ENCODE results near the gene GPC6. TPM values are rescaled to one million over a fixed set of nuclear protein-coding genes. Genes with fewer than 3 reads are reported as not detected.

The GPC6 gene
- polyA plus RNA-seq, 2 donors, result 0.16 to 0.22 TPM

DNA sequence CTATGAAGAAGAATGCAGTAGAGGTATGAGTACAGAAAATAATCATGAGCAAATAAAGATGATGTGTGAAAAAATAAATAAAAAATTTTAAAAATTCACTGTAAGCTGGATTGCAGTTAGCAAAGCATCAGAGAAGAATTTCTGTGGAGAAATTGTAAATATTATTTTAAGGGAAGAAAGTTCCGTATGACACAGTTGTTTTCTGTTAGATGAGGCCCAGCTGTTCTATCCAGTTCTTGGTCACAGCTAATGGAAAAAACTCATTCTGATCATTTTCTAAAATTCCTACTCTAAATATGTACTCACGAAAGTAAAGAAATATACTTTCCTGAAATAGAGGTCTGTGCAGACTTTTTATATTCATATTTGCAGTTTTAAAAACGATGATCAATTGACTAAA, 674.1 kb downstream of the GPC6 start:
- WGBS, 2 donors, result 61 to 73% methylated on average over 3 of the region's 3 CpGs
- Histone ChIP-seq H3K27me3 (ENCODE audit: control insufficient read depth in 1 of 2, insufficient read depth in 2 of 2, low read length in 2 of 2) (no peaks in the 10 kb centered on the region), H3K27ac (ENCODE audit: low read depth in 2 of 2, low read length in 1 of 2) (no peak overlapping the region), H3K36me3 (ENCODE audit: control insufficient read depth in 2 of 2, insufficient read depth in 2 of 2, low read length in 1 of 2) (no peaks in the 10 kb centered on the region), H3K4me1 (ENCODE audit: control insufficient read depth in 2 of 2, insufficient read depth in 2 of 2, low read length in 1 of 2) (no peaks in the 10 kb centered on the region), H3K4me3 (ENCODE audit: low read depth in 1 of 2, low read length in 2 of 2) (no peak overlapping the region), H3K9me3 (ENCODE audit: control insufficient read depth in 2 of 2, insufficient read depth in 1 of 2, low read depth in 1 of 2, low read length in 1 of 2) (no peaks in the 10 kb centered on the region)

DNA sequence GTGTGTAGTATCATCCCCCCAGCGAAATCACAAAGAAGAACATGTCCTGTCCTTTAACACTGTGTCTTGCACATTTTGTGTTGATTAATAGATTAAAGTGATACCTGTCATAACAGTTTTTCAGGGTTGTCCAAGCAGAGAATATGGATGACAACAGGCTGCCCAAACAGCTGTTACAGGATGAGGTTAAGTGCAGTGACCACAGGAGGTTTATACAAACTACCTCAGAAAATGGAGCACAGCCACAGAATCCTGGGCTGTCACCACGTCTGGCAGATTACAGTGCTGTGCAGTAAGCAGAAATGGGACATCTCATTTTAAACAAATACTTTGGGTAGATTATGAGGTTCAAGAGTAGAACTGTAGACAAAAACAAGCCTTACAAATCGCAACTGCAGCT, 677.3 kb downstream of the GPC6 start:
- WGBS, 2 donors, result 58 to 61% methylated on average over 3 of the region's 3 CpGs
- no peaks in the 10 kb centered on the region for H3K9me3 ChIP-seq (ENCODE audit: control insufficient read depth in 2 of 2, insufficient read depth in 1 of 2, low read depth in 1 of 2, low read length in 1 of 2)
- H3K27ac ChIP-seq (ENCODE audit: low read depth in 2 of 2, low read length in 1 of 2), result no peak overlapping the region
- H3K36me3 ChIP-seq (ENCODE audit: control insufficient read depth in 2 of 2, insufficient read depth in 2 of 2, low read length in 1 of 2), result no peaks in the 10 kb centered on the region
- no peak overlapping the region for H3K4me3 ChIP-seq (ENCODE audit: low read depth in 1 of 2, low read length in 2 of 2)
- no peaks in the 10 kb centered on the region for H3K27me3 ChIP-seq (ENCODE audit: control insufficient read depth in 1 of 2, insufficient read depth in 2 of 2, low read length in 2 of 2)
- no peaks in the 10 kb centered on the region for H3K4me1 ChIP-seq (ENCODE audit: control insufficient read depth in 2 of 2, insufficient read depth in 2 of 2, low read length in 1 of 2)

DNA sequence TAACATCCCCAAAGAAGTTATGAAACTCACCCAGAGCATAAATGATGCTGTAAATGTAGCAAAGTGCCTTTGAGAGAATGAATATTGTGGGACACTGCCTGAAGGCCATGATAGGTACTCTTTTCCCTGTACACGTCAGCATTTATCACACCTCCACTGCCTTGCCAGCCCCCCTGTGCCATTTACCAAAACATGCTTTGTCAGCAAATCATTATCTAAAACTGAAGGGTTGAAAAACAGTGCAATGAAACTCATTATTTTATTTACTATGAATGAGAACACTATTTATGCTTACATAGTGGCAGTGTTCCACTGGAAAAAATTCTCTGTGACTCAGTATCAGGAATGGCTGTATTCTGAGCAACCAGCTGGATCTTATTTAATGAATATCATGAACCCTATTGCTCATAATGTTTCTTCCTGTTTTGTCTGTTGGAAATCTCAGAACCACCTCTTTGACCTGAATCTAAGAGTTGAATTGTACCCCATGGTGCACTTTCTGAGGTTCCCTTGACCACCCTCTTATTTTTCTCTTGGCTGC, 688.7 kb downstream of the GPC6 start:
- no peaks in the 10 kb centered on the region for H3K9me3 ChIP-seq (ENCODE audit: control insufficient read depth in 2 of 2, insufficient read depth in 1 of 2, low read depth in 1 of 2, low read length in 1 of 2)
- WGBS, 2 donors, result 69 to 73% methylated on average over 1 of the region's 1 CpG
- H3K4me1 ChIP-seq (ENCODE audit: control insufficient read depth in 2 of 2, insufficient read depth in 2 of 2, low read length in 1 of 2), result no peaks in the 10 kb centered on the region
- no peak overlapping the region for H3K27ac ChIP-seq (ENCODE audit: low read depth in 2 of 2, low read length in 1 of 2)
- H3K27me3 ChIP-seq (ENCODE audit: control insufficient read depth in 1 of 2, insufficient read depth in 2 of 2, low read length in 2 of 2), result no peaks in the 10 kb centered on the region
- H3K4me3 ChIP-seq (ENCODE audit: low read depth in 1 of 2, low read length in 2 of 2), result no peak overlapping the region
- H3K36me3 ChIP-seq (ENCODE audit: control insufficient read depth in 2 of 2, insufficient read depth in 2 of 2, low read length in 1 of 2), result no peaks in the 10 kb centered on the region

DNA sequence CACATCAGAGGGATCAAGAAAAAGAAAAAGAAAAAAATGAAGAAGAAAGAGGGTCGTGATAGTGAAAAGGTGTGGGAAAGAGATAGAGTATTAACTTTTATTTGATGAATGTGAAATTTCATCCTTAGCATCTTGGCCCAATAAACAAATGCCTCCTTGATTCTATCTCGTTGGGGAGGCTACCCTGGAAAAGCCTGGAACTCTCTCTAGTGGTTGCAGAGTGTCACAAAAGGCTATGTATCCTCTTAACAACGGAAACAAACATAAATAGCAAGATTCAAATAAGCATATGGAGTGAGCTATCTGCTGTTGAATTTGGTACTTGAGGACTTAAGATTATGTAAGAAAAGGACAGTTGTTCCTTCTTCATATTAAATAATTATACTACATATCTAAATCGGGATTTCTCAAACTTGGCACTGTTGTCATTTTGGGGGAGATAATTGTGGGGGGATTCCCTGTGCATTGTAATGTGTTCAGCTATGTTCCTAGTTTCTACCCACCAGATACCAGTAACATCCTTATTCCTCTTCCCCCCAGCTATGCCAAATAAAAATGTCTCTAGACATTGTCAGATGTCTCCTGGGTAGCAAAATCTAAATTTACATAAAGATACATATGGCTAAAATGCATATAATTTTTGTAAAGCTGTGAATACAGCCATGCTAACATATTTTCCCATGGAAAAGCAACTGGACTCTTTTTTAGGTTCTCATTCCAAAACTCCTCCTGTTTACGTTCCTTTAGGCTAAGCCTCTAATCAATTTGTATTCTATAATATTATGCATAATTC, 695.7 kb downstream of the GPC6 start:
- no peaks in the 10 kb centered on the region for H3K4me1 ChIP-seq (ENCODE audit: control insufficient read depth in 2 of 2, insufficient read depth in 2 of 2, low read length in 1 of 2)
- WGBS, 2 donors, result 71 to 75% methylated on average over 5 of the region's 5 CpGs
- no peak overlapping the region for H3K27ac ChIP-seq (ENCODE audit: low read depth in 2 of 2, low read length in 1 of 2)
- H3K27me3 ChIP-seq (ENCODE audit: control insufficient read depth in 1 of 2, insufficient read depth in 2 of 2, low read length in 2 of 2), result no peaks in the 10 kb centered on the region
- no peak overlapping the region for H3K4me3 ChIP-seq (ENCODE audit: low read depth in 1 of 2, low read length in 2 of 2)
- H3K36me3 ChIP-seq (ENCODE audit: control insufficient read depth in 2 of 2, insufficient read depth in 2 of 2, low read length in 1 of 2), result no peaks in the 10 kb centered on the region
- peaks cover 0 to 3% of the 10 kb centered on the region in 2 donors for H3K9me3 ChIP-seq (ENCODE audit: control insufficient read depth in 2 of 2, insufficient read depth in 1 of 2, low read depth in 1 of 2, low read length in 1 of 2)

DNA sequence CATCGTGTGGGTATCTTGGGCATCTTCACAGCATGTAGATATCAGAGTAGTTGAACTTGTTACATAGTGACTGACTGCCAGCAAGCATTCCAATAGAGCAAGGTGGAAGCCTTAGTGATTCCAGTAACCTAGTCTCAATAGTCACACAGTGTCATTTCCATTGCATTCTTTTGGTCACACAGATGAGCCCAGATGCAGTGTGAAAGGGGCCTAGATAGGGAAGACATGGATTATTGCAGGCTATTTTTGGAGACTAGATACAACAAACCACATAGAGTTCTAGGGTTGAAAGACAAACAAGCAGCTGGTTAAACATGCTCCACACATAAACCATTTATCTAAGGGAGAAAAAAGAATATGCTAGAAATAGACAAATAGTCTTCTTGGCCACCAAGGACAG, 699.4 kb downstream of the GPC6 start:
- Histone ChIP-seq H3K4me1 (ENCODE audit: control insufficient read depth in 2 of 2, insufficient read depth in 2 of 2, low read length in 1 of 2) (no peaks in the 10 kb centered on the region), H3K27ac (ENCODE audit: low read depth in 2 of 2, low read length in 1 of 2) (no peak overlapping the region), H3K9me3 (ENCODE audit: control insufficient read depth in 2 of 2, insufficient read depth in 1 of 2, low read depth in 1 of 2, low read length in 1 of 2) (peaks cover 0 to 1% of the 10 kb centered on the region in 2 donors), H3K4me3 (ENCODE audit: low read depth in 1 of 2, low read length in 2 of 2) (no peak overlapping the region), H3K36me3 (ENCODE audit: control insufficient read depth in 2 of 2, insufficient read depth in 2 of 2, low read length in 1 of 2) (no peaks in the 10 kb centered on the region), H3K27me3 (ENCODE audit: control insufficient read depth in 1 of 2, insufficient read depth in 2 of 2, low read length in 2 of 2) (no peaks in the 10 kb centered on the region)
- WGBS, 2 donors, result 83 to 86% methylated on average over 1 of the region's 1 CpG

DNA sequence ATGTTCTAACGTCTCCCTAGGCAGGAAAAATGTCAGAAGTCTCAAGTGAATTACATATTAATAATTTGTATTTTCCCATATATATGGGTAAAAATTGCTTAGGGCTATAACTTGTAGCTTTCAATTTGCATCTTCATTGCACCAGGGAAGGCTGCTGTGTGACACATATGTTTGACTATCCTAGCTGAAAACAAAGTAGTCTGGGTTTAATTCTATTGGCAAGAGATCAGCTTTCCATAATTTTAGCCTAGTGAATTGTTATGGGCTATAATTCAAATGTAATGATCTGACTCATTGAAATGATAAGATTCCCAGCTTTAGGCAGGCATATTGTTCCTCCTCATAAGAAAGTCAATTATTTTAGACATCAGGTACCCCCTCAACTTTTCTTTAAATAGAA, 699.8 kb downstream of the GPC6 start:
- 54 to 60% methylated on average over 1 of the region's 1 CpG for WGBS, 2 donors
- no peak overlapping the region for H3K27ac ChIP-seq (ENCODE audit: low read depth in 2 of 2, low read length in 1 of 2)
- H3K4me1 ChIP-seq (ENCODE audit: control insufficient read depth in 2 of 2, insufficient read depth in 2 of 2, low read length in 1 of 2), result no peaks in the 10 kb centered on the region
- no peak overlapping the region for H3K4me3 ChIP-seq (ENCODE audit: low read depth in 1 of 2, low read length in 2 of 2)
- H3K27me3 ChIP-seq (ENCODE audit: control insufficient read depth in 1 of 2, insufficient read depth in 2 of 2, low read length in 2 of 2), result no peaks in the 10 kb centered on the region
- H3K36me3 ChIP-seq (ENCODE audit: control insufficient read depth in 2 of 2, insufficient read depth in 2 of 2, low read length in 1 of 2), result no peaks in the 10 kb centered on the region
- no peaks in the 10 kb centered on the region for H3K9me3 ChIP-seq (ENCODE audit: control insufficient read depth in 2 of 2, insufficient read depth in 1 of 2, low read depth in 1 of 2, low read length in 1 of 2)

DNA sequence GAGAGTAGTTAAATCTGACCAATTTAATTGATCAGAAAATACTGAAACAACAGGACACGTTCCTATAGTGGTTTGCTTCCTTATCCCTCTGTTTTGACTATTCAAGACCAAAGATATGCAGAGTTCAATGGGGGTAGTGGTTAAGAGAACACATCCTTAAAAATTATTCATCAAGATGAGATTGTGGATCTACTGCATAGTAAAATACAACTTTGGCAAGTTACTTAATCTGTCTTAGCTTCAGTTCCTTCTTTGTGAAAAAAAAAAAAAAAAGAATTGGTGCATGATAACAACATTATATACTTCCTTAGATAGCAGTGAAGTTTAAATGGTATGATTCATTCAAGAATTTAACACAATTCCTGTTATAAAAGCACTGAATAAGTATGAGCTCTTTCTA, 700.8 kb downstream of the GPC6 start:
- no peak overlapping the region for H3K27ac ChIP-seq (ENCODE audit: low read depth in 2 of 2, low read length in 1 of 2)
- WGBS, 2 donors, result 54 to 59% methylated on average over 1 of the region's 1 CpG
- no peaks in the 10 kb centered on the region for H3K27me3 ChIP-seq (ENCODE audit: control insufficient read depth in 1 of 2, insufficient read depth in 2 of 2, low read length in 2 of 2)
- H3K9me3 ChIP-seq (ENCODE audit: control insufficient read depth in 2 of 2, insufficient read depth in 1 of 2, low read depth in 1 of 2, low read length in 1 of 2), result no peaks in the 10 kb centered on the region
- H3K36me3 ChIP-seq (ENCODE audit: control insufficient read depth in 2 of 2, insufficient read depth in 2 of 2, low read length in 1 of 2), result no peaks in the 10 kb centered on the region
- H3K4me3 ChIP-seq (ENCODE audit: low read depth in 1 of 2, low read length in 2 of 2), result no peak overlapping the region
- no peaks in the 10 kb centered on the region for H3K4me1 ChIP-seq (ENCODE audit: control insufficient read depth in 2 of 2, insufficient read depth in 2 of 2, low read length in 1 of 2)

DNA sequence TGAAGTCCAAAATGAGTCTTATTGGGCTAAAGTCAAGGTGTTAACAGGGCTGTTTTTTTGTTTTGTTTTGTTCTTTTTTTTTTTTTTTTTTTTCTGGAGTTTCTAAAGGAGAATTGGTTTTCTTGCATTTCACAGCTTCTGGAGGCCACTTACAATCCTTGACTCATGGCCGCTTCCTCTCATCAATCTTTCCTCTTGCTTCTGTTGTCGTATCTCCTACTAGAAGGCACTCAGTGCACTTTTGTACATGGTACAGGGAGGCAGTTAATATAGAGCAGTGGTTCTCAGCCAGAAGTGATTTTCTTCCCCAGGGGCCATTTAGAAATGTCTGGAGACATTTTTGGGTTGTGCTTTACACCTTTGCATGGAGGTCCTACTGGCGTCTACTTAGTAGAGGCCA, 706.3 kb downstream of the GPC6 start:
- Histone ChIP-seq H3K36me3 (ENCODE audit: control insufficient read depth in 2 of 2, insufficient read depth in 2 of 2, low read length in 1 of 2) (no peaks in the 10 kb centered on the region), H3K4me1 (ENCODE audit: control insufficient read depth in 2 of 2, insufficient read depth in 2 of 2, low read length in 1 of 2) (no peaks in the 10 kb centered on the region), H3K9me3 (ENCODE audit: control insufficient read depth in 2 of 2, insufficient read depth in 1 of 2, low read depth in 1 of 2, low read length in 1 of 2) (no peaks in the 10 kb centered on the region), H3K27ac (ENCODE audit: low read depth in 2 of 2, low read length in 1 of 2) (no peak overlapping the region), H3K4me3 (ENCODE audit: low read depth in 1 of 2, low read length in 2 of 2) (no peak overlapping the region), H3K27me3 (ENCODE audit: control insufficient read depth in 1 of 2, insufficient read depth in 2 of 2, low read length in 2 of 2) (no peaks in the 10 kb centered on the region)
- WGBS, 2 donors, result 91 to 94% methylated on average over 3 of the region's 3 CpGs

DNA sequence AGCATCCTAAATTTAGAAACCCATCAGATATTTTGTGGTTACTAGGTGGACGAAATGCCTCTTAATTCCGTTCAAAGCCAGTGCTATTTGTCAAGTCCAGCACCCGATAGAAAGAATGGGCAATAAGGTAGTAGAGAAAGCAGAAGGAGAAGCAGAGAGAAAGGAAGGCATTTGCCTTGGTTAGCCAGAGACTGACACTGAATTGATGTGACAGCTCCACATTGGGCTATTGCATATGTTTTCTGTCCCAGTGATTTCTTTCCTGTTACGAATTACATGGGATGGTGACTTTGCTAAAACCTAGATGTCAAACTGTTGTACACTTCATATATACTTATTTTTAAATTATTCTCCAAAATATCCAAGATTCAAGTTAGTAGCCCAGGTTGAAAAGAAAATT, 710.3 kb downstream of the GPC6 start:
- H3K4me1 ChIP-seq (ENCODE audit: control insufficient read depth in 2 of 2, insufficient read depth in 2 of 2, low read length in 1 of 2), result no peaks in the 10 kb centered on the region
- 75 to 84% methylated on average over 4 of the region's 4 CpGs for WGBS, 2 donors
- no peak overlapping the region for H3K27ac ChIP-seq (ENCODE audit: low read depth in 2 of 2, low read length in 1 of 2)
- no peaks in the 10 kb centered on the region for H3K36me3 ChIP-seq (ENCODE audit: control insufficient read depth in 2 of 2, insufficient read depth in 2 of 2, low read length in 1 of 2)
- H3K9me3 ChIP-seq (ENCODE audit: control insufficient read depth in 2 of 2, insufficient read depth in 1 of 2, low read depth in 1 of 2, low read length in 1 of 2), result no peaks in the 10 kb centered on the region
- H3K4me3 ChIP-seq (ENCODE audit: low read depth in 1 of 2, low read length in 2 of 2), result no peak overlapping the region
- H3K27me3 ChIP-seq (ENCODE audit: control insufficient read depth in 1 of 2, insufficient read depth in 2 of 2, low read length in 2 of 2), result no peaks in the 10 kb centered on the region

DNA sequence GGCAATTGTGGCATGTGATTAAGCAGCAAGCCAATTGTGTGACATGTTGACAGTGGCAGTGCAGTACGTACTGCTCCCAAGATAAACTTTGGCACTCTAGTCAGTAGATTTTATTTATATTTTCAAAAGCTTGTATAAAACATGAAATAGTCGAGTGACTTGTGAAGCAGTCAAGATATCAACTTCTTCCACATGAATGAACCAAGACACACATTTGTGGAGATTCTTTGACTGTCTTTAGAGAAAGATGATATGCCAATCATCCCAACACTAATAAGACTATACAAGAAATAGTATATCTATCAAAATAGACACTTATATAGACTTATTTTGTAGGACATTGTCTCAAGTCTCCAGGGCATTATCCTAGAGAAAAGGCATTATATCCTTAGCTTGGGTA, 714.8 kb downstream of the GPC6 start:
- no peaks in the 10 kb centered on the region for H3K27me3 ChIP-seq (ENCODE audit: control insufficient read depth in 1 of 2, insufficient read depth in 2 of 2, low read length in 2 of 2)
- no peak overlapping the region for H3K27ac ChIP-seq (ENCODE audit: low read depth in 2 of 2, low read length in 1 of 2)
- H3K9me3 ChIP-seq (ENCODE audit: control insufficient read depth in 2 of 2, insufficient read depth in 1 of 2, low read depth in 1 of 2, low read length in 1 of 2), result no peaks in the 10 kb centered on the region
- 55 to 61% methylated on average over 2 of the region's 2 CpGs for WGBS, 2 donors
- H3K36me3 ChIP-seq (ENCODE audit: control insufficient read depth in 2 of 2, insufficient read depth in 2 of 2, low read length in 1 of 2), result no peaks in the 10 kb centered on the region
- H3K4me3 ChIP-seq (ENCODE audit: low read depth in 1 of 2, low read length in 2 of 2), result no peak overlapping the region
- no peaks in the 10 kb centered on the region for H3K4me1 ChIP-seq (ENCODE audit: control insufficient read depth in 2 of 2, insufficient read depth in 2 of 2, low read length in 1 of 2)
